Measurements from ENCODE around the gene PSMC1.
A peak's percentile ranks its signal among the peaks of the same experiment; 100 is the strongest.

PSMC1 gene

DNA sequence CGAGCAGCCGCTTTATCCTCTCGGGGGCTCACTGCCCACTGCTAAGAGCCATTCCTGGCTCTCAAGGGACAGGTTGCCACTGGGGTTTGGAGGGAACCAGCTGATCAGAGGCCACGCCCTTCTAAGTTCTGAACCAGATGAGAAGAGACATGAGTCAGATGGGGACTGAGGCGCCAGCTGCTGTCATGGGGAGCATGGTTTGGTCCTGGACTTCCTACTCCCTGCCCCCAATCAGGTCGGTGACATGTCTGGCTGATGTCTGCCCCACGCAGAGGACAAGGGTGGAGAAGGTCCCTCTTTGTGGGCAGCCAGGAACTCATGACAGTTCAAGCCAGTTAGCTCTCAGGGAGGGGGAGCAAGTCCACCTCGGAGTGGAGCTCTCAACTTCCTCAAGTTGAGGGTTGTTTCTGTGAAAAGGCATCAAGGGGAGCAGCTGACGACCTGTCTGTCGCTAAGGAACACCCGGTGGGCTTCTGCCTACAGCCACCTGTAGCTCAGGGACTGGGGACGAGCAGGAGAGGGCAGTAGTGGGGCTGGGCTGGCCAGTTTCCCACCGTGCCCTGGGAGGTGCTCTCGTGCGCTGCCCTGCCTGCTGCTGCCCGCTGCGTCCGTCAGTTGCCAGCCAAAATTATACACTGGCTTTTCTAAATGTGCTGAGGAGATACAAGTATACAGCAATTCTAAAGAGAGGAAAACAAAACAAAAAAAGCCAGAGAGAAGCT is 20.5 kb downstream of the PSMC1 start:
- DNase-seq, result peak; percentile 97 to 99

DNA sequence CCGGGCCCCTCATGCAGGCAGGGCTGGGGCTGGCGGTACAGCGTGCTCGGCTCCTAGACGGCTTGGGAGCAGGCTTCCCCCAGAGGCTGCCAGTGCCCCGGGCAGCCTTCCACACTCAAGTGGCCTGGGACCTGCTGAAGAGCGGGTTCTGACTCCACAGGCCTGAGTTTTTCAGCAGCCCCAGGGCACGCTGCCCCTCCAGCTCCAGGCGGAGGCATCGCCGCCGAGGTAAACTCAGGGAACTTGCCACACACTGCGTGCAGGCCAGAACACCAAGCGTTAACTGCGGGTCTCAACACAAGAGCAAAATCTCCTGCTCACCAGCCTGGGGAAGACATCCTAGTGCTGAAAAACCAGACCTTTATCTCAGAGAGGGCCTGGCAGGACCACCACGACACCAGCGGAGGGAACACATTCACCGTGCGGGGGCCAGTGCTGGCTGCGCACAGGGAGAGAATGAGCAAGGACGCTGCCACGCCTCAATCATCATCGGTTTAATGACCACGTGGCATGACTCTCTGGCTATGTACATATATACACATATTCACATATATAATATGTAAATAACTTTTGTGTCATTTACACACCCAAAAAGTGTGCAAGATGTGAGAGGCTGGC is 21.3 kb downstream of the PSMC1 start:
- no peak for DNase-seq

DNA sequence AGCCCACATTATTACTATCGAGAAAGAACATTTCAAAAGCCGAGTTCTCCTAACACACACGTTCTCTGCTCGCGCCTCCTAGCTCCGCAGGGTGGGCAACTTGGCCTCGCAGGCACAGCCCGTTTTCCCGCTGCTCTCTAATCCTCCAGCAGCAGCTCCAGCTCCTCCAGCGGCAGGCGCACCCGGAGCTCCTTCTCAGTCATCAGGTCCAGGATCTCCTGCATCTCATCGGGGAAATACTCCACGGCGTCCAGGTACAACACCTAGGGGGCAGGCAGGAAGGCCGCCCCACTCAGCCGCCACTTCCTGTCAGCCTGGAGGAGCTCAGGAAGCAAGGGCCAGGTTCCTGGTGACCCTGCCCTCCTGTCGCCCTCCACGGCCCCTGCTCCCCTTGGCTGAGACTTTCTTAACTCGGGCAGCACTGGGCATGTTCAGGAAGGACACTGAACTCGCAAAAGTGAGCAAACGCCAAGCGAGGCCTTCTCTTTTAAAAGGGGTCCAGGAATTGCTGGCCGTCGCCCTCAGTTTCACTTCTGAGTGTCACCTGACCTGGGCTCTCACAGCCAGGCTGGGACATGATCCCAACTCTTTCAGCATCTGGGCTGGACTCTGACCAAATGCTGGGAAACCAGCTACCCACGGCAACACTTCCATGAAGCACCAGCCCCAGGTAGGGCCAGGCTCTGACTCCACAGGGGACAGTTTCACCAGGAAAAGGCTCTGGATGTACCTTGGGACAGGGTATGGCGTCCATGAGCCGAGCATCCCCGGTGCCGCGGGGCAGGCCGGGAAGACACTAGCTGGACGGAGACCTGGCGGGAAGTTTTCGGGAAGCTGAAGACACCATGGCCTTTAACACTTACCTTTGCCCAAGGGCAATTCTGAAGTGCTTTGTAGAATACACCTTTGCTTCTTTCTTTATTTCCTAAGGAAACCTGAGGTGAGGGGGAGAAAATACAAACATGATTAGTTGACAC is 22.1 kb downstream of the PSMC1 start:
- no peak for DNase-seq

DNA sequence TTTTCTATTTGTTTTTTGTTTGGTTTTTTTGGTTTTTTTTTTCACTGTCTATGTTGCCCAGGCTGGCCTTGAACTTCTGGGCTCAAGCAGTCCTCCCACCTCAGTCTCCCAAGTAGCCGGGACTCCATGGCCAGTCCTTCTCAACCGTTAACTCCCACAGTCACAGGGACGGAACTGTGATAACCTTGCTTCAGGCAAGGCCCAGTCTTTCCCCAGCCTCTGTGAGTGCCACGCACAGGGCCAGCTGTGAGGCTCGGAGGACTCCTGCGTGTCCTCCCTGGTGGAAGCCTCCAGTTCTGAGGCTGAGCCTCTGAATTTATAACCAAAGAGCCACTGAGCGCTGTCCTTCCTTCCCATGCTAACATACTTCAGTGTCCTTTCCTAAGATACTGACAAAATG is 23.7 kb downstream of the PSMC1 start:
- DNase-seq, result no peak

DNA sequence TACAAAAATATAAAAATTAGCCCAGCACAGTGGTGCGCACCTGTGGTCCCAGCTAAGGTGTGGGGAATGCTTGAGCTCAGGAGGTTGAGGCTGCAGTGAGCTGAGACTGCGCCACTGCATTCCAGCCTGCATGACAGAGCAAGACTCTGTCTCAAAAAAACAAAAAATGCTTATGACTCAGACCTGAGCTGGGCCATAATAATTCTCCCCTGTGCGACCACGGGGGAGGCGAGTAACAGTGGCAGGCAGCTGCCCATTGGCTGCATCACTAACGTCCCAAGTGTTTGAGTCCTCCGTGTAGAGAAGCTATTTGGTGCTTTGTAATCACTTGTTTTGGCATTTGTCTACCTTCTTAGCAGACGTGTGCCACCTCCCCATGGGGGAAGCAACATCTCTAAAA is 24.9 kb downstream of the PSMC1 start:
- DNase-seq, result no peak

DNA sequence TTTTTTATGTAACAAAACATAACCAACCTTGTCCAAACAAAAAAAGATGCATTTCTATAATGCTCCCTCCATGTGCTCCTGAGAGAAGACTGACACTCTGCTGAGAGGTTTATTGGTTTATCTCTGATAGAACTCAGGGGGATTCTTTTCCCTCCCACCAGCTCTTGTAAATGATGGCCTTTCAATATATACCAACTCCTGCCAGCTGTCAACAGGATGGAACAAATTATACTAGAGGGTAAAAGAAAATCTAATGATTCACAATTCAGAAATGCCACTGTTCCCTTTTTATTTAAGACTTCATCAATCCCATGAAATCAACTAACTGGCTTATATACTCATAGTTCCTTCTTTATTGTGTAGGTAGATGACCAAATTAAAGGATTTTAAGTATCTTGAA is 25.4 kb downstream of the PSMC1 start:
- DNase-seq, result no peak

DNA sequence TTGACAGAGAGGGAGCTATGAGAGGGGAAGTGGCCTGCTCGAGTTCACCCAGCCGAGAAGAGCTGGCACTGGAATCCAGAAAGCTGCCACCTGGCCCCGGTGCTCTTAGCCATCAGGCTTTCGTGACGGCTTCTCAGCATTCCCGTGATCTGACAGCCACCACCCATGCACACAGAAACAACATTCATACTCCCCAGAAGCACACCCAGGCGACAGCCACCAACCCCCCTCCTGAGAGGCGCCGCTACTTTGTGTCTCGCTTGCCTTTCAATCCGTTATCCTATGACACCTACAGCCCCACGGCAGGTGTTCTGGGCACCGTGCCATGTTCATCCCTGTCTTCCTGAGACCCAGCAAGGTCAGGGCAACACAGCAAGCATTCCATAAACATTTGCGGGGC is 31.4 kb downstream of the PSMC1 start:
- DNase-seq, result peak in 1 of 2 experiments; percentile 50

DNA sequence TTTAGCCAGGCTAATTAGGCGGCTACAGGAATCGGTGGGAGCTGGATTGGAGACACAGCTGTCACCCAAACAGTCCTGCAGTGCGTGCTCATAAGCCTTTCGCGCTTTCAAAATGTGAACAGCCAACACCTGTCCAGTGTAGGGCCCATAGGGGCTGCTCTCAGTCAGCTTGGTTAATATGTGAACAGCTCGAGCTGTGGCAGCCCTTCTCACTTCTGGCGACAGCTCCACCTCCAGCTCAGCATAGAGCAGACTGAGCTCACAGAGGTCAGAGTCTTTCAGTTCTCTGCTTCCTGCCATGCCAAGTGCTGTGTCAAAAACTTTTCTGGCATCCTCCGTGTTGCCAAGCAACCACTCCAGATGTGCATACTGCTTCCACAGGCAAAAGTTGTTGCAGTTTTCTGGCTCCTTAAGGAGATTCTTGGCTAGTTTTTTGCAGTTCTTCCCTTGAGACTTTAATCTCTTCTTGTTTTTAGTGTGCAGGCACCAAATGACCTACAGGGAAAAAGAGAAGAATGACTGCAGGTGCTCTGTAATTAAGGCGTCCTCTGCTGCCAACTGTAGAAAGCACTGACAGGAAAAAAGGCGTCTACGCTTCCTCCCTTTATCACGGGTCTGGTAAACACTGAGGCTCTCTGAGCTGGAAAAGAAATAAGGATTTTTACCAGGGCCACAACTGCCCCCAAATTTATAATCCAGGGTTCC is 32.5 kb downstream of the PSMC1 start:
- peak; percentile 96 to 100 for DNase-seq

DNA sequence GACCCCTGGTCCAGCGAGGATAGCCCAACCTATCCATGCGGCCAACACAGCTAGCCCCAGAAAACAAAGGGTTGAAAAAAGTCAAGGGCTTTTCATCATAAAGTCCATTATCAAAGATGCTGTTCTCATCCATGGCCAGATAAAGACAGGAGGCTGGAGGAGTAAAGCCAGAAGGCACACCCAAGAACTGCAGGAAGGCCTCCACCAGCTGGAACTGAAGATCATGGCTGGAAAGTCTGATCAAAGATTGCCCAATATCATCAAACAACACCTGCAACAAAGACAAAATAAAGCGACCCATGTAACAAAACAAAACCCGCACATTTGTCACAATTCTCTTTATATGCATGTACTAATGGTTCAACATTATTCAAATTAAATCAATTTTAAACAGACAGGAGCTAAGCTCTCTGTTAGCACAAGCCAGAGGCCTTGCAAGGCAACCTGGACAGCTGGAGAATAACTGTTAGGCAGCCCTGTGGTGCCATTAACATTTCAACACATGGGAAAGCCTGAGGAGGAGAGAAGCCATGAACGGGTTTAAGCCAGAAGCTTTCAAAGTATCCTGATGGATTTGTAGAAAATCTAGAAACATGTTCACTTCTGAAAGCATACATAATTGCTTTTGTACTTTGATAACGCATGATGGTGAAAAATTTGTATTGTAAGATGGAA is 34.1 kb downstream of the PSMC1 start:
- no peak for DNase-seq

DNA sequence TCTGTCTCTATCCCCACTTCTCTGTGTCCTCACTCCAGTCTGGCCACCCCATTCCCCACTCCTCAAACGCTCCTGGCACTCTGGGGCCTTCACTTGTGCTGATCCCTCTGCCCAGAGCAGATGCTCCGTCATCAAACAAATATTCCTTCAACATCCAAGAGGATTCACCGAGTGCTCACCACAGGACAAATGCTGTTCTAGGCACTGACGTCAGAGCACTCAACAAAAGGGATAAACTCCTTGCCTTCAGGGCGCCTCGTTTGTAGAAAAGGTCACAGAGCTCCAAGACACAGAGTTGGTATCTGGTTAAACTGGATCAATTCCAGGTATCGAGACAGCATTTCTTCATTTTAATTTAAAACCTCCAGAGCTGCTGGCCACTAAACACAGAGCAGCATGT is 35.3 kb downstream of the PSMC1 start:
- DNase-seq, result no peak

DNA sequence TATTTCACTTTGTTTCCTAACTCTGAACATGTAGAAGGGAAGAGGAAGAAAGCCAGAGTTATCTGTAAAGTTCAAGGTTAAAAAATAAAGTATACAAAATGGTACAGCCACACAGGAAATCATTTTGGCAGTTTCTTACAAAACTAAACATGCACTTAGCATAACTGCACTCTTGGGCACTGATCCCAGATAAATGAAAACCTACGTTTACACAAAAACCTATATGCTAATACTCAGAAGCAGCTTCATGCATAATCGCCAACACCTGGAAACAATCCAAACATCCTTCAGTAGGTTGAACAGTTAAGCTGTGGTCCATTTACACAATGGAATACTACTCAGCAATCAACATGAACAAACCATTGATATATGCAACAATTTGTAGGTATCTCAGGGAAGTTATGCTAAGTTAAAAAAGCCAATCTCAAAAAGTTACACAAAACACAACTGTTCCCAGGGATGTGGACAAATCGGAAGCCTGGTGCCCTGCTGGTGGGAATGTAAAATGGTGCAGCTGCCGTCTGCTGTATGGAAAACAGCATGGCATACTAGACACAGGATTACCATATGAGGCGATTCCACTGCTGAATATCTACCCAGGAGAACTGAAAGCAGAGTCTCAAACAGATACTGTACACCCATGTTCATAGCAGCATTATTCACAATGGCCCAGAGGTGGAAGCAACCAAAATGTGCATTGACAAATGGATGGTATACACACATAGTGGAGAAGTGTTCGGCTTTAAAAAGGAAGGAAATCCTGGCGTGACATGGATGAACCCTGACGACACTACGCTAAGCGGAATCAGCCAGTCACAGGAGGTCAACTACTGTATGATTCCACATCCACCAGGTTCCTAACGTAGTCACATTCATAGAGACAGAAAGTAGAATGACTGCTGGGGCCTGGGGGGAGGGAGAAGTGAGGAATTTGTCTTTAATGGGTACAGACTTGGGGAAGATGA is 37.7 kb downstream of the PSMC1 start:
- DNase-seq, result no peak

DNA sequence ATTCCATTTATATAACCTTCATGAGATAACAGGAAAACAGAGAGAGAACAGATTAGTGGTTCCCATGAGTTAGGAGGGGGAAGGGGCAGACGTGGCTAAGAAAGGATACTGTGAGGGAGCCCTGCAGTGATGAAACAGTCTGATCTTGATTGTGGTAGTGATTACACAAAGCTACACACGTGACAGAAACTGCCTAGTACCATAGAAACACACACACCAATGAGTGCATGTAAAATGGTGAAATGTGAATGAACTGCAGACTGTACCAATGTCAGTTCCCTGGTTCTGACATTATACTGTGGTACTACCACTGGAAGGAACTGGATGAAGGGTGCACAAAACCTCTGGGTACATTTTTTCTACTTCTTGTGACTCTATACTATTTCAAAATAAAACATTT is 38.5 kb downstream of the PSMC1 start:
- no peak for DNase-seq

DNA sequence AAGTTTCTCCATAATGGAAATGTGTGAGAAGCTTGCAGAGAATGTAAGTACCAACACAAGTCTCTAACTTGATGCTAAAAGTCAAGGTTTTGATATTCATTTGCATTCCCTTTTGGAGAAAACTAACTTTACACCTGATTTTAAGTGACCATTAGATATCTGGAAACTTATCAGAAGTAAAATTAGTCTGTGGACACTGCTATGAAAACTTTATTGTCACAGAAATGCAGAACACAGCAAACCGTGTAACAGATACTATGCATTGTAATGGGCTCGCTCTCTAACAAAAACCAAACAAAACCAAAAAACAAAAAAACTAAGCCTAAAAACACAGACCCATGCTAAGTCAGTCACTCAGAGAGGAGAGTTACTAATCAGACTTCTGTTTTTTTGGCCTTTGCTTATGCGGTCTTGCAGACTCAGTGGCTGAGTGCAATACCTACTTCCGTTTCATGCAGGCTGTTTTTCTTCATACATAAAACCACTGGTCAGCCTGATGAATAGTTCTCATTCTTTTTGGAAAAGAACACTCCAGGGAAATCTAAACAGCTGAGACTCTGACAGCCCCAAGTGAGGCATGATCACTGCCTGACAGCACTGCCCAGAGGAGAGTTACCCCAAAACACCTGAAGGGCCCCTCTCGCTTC is 39.6 kb downstream of the PSMC1 start:
- no peak for DNase-seq

DNA sequence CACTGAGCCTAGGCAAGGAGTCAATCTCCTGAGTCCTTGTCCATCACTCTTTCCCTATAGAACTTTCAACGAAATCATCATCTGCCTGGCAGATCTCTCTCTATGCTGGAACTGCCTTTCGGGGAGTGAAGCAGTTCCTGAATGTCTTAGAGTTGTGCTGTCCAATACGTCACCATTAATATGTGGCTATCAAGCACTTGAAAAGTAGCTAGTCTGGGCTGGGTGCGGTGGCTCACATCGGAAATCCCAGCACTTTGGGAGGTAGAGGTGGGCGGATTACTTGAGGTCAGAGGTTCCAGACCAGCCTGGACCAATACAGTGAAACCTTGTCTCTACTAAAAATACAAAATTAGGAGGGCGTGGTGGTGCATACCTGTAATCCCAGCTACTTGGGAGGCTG is 40.3 kb downstream of the PSMC1 start:
- no peak for DNase-seq

DNA sequence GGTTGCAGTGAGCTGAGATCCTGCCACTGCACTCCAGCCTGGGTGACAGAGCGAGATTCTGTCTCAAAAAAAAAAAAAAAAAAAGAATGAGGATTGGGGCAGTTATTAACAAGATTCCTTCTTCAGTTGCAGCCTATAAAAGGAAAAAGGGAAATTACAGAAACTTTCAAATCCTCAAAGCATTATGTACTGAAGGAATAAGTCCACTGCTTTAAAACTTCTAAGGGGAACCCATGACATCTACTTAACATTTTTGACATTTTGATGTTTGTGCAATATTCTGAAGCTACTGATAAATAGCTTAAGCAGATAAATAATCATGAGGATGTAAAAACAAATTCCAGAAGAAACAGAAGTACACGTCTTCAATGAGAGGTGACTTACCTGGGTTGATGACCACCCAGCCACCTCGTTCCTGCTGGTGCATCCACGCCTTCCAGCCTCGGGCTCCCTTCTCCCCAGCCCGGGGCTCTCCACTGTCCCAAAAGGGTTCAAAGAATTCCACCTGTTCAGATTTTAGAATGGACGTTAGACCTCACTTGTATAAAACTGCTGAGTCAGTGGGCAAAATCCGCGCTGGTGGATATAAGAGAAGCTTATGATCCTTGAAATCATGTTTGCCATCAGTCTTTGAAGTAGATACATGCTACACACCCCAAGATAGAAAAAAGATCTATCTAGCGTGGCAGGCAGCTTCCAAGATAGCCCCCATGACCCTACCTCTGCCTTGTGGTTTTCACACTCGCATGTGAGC is 41.7 kb downstream of the PSMC1 start:
- no peak for DNase-seq

DNA sequence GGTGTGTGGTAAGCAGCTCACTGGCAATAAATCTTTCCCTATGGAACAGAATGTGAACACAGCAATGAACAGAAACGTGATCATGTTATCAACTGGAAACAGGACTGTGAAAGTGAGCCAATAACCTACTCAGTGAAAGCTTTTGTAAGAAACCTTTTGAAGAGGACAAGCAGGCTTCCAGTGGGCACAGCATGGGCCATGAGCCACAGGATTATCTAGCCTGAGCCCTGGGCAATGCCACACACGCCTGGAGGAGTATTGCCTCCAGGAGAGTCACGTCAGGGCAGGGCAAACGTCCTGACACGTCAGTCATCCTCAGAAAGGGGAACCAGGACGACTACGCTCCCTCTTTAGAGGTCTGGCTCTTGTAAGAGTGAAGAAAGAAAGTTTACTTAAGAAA is 43.1 kb downstream of the PSMC1 start:
- no peak for DNase-seq

DNA sequence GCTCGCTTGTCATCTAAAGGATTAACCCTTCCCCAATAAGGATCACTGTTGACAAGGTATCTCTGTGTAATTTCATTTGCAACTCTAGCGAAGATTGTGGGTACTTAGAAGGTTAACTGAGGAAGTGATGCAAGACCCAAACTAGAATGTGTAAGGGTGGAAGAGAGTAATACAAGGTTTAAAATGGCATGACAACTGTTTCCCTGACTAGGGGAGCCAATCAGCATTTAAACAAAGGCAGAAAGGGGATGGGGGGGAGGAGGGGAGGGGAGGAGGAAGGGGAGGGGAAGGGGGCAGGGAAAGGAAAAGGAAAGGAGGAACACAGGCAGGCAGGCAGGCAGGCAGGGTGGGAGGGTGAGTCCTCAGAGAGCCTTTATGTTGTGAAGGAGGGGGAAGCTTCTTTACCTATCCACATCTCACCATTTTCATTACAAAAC is 44.3 kb downstream of the PSMC1 start:
- no peak for DNase-seq

DNA sequence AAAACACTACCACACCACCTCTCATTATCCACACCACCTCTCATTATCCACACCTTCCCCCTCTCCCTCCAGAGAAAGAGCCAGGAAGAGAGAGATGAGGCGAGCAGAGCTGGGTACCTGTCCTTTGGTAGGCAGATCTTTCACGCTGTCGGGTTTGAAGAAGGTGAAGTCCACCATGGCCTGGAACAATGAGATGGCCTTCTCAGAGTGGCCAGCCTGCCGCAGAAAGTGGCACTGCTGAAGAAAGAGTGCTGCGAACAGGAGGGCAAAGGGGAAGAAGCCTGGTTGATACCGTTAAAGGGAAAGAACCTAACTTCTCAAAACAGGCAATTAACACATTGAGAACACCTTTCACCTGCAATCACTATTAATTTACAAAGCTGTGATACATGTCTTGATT is 44.8 kb downstream of the PSMC1 start:
- no peak for DNase-seq

DNA sequence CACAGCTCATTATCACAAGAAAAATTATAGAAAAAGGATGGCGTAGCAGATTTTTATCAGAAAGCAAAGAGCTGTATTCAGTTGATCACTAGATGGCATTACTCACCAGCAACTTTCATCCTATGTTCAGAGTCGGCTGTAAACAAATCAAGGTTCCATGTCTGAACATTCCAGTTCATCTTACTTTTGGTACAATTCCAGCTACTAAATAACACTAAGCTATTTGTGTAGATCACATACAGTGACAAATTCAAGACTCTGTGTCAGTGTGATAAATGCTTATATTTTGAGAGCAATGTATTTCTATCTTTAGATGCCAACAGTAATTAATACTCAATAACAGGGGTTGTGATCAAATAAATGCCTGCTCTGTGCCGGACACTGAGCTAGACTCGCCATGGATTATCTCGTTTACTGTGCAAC is 45.3 kb downstream of the PSMC1 start:
- peak; percentile 31 to 60 for DNase-seq

Data from NCI-H524 (cell line).